H7 (cell line): ENCODE measurements around the gene FAM3A. TPM values are rescaled to one million over a fixed set of nuclear protein-coding genes. Genes with fewer than 3 reads are reported as not detected.

Experiments used
- DNase-seq: peaks from one replicate; pipeline ENCODE4 v3.0.0; 2012
- H3K27me3 ChIP-seq: 2 replicates; pipeline ENCODE4 v1.6.0; 2011; ENCODE audit warnings: mild to moderate bottlenecking, low read length; ENCODE audit not compliant: control insufficient read depth, insufficient read depth
- H3K36me3 ChIP-seq: replicated peaks from 2 replicates; pipeline ENCODE4 v1.5.1; 2011; ENCODE audit warnings: low read length; ENCODE audit not compliant: control insufficient read depth, insufficient read depth
- H3K4me3 ChIP-seq: 2 replicates; pipeline ENCODE4 v1.5.1; 2011; ENCODE audit warnings: low read depth, mild to moderate bottlenecking, control low read depth, low read length, moderate library complexity; ENCODE audit not compliant: insufficient read depth
- total RNA-seq: library from RNA; depleted of rRNA; stranded (reverse); fragments of >200 nt; shearing (Covaris generic); gene quantifications from 2 replicates; pipeline ENCODE4 v1.2.3, GENCODE V29; 2014

Gene FAM3A
- total RNA-seq, 1 experiment from 2014 or later: 42.5 TPM

DNA sequence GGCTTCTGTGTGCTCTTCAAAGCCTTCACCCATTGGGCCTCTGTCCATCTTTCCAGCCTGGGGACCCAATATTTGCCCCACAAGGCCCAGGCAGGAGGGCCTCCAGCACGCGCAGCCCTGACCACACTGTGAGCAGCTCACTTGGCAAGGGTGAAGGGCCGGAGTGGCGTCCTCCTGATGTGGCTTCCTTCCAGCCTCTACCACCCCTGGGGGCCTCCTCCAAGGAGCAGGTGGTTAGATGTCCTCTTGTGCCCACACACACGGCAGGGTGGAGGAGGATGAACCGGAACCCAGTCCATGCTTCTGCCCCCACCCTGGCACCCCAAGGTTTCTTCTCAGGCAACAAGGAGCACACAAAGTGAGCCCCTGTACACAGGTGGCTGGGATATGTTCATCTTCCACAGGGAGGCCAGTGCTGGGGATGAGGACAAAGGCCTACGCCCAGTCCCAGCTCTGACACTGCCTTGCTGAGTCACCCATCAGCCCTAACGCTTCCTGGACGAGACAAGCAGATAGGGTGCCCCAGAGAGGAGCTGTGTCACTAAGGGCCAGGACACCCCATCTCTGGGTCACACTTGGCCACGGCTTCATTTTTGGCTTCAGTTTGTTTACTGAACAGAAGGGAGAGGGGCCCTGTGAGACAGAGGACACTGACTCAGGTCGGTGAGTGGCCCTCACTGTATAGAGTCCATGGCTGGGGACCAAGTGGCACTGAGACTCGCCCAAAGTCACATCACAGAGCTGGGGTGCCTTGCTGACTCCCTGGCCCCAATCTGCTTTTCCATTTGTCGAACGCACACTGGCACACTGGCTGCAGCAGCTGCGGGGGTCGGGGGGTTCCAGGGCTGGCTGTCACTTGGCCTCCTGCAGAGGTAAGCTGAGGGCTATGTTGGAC lies 31.5 kb downstream of the FAM3A start:
- Histone ChIP-seq H3K27me3 (no peaks in the 10 kb centered on the region), H3K36me3 (peaks cover 2% of the 10 kb centered on the region; the same call in 1 of the 2 replicates), H3K4me3 (no peak overlapping the region)
- DNase-seq: no peak

DNA sequence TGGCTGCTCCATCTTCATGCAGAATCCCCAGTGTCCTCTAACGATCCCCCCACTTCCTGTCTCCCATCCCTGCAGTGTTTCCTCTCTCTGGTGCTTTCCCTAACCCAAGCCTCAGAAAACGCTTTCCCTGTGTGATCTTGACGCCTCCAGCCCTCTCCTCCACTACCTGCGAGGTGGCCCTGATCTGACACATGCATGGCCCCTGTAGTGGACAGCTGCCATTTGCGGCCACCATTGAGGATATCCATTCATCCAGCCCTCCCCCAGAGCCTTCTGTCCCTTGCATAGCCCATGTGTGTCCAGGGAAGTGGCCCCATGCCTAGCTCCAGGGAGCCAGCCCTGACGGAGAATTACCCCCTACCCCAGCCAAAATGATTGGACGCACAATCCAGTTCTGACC lies 32.7 kb downstream of the FAM3A start:
- DNase-seq: no peak
- H3K36me3 ChIP-seq: peaks cover 2% of the 10 kb centered on the region; the same call in 1 of the 2 replicates

GRCh38 chrX:154482786-154483185 lies 33.2 kb downstream of the FAM3A start:
- no peaks in the 10 kb centered on the region for H3K27me3 ChIP-seq
- peaks cover 2% of the 10 kb centered on the region; the same call in 1 of the 2 replicates for H3K36me3 ChIP-seq
- no peak for DNase-seq
- no peak overlapping the region for H3K4me3 ChIP-seq

More for the DNA sequence above, 32.7 kb downstream of the FAM3A start:
- Histone ChIP-seq H3K4me3 (no peak overlapping the region), H3K27me3 (no peaks in the 10 kb centered on the region)

DNA sequence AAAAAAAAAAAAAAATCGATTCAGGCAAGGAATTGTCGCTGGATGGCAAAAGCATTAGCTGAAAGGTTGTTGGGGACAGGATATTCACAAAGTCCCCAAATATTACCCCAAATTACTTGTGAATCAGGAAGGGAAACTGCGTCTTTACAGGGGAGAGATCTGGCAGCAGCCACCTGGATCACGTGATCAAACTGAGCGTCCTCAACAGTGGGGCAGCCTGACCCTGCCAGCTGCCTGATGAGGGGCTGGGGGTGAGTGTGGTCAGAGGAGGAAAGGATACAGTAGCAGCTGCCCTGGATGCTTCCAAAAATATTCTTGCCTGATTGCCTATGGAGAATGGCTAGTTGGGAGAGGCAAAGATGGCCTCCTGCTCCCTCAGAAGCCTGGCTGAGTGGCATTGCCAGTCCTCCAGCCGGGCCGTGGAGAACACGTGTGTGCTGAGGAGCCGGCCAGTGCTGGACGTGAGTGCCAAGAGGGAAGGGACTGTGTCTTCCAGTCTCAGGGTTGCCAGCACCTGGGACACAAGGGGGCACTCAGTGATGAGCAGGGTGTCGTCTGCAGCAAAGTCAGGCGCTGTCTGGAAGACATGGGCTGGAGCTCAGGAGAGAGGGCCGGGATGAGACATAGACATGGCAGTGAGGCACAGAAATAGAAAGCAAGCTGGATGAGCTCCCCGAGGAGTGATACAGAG lies 34.0 kb downstream of the FAM3A start:
- H3K36me3 ChIP-seq: peaks cover 2% of the 10 kb centered on the region; the same call in 1 of the 2 replicates
- H3K27me3 ChIP-seq: no peaks in the 10 kb centered on the region
- no peak overlapping the region for H3K4me3 ChIP-seq
- no peak for DNase-seq

DNA sequence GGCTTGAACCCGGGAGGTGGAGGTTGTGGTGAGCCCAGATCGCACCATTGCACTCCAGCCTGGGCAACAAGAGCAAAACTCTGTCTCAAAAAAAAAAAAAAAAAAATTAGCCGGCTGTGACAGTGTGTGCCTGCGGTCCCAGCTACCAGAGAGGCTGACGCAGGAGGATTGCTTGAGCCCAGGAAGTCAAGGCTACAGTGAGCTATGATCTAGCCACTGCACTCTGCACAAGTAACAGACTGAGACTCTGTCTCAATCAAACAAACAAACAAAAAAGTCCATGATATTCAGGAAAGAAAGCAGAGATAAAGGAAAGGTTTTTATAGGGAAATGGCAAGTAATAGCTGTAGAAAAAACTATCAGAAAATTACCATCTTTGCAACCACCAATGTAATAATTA lies 34.8 kb downstream of the FAM3A start:
- no peak for DNase-seq
- H3K4me3 ChIP-seq: no peak overlapping the region
- peaks cover 2% of the 10 kb centered on the region; the same call in 1 of the 2 replicates for H3K36me3 ChIP-seq
- no peaks in the 10 kb centered on the region for H3K27me3 ChIP-seq

GRCh38 chrX:154478728-154479622 lies 37.1 kb downstream of the FAM3A start, which contains the start of gene LAGE3:
Gene LAGE3, minus strand, starts transcription at chrX:154479281. Its CDS starts 366 bp downstream, at chrX:154478915.
- no peaks in the 10 kb centered on the region for H3K27me3 ChIP-seq
- H3K4me3 ChIP-seq: peak within 1 kb of the TSS; percentile 53
- no peaks in the 10 kb centered on the region for H3K36me3 ChIP-seq
- DNase-seq: peak; percentile 97

DNA sequence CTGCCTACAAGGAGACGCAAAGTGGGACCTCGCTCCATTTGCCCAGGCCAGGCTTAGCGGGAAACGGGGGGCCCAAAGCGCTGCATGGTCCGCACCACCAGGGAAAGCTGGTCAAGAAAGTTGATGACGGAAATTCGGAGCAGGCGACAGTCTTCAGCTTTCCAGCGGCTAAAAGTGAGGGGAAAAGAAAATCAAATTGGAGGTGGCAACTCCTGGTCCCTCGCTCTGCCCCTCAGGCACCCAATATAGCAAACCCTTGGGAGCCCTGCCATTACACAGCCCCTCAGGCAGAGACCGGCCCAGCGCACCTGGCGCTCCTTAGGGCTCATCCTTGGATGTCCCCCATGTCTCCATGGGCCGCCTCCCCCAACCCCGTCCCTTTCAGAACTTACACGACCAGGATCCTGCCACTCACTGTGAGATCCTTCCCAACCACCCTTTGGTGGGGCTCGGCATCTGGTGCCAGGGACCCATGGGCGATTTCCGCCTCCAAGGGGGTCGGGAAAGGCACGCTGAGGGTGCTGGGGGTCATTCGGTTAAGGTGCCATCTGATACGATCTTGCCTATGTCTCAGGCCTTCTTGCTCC lies 38.0 kb downstream of the FAM3A start:
- Histone ChIP-seq H3K36me3 (no peaks in the 10 kb centered on the region), H3K4me3 (peak overlapping the region; percentile 53), H3K27me3 (no peaks in the 10 kb centered on the region)
- peak; percentile 58 for DNase-seq

- H3K27me3 ChIP-seq: no peaks in the 10 kb centered on the region
- DNase-seq: no peak
- H3K36me3 ChIP-seq: no peaks in the 10 kb centered on the region
- no peak overlapping the region for H3K4me3 ChIP-seq
Observed at GRCh38 chrX:154476821-154477220, 39.2 kb downstream of the FAM3A start.

GRCh38 chrX:154473683-154474082 lies 42.3 kb downstream of the FAM3A start:
- Histone ChIP-seq H3K27me3 (no peaks in the 10 kb centered on the region), H3K36me3 (no peaks in the 10 kb centered on the region; the same call in 1 of the 2 replicates), H3K4me3 (no peak overlapping the region)
- no peak for DNase-seq

DNA sequence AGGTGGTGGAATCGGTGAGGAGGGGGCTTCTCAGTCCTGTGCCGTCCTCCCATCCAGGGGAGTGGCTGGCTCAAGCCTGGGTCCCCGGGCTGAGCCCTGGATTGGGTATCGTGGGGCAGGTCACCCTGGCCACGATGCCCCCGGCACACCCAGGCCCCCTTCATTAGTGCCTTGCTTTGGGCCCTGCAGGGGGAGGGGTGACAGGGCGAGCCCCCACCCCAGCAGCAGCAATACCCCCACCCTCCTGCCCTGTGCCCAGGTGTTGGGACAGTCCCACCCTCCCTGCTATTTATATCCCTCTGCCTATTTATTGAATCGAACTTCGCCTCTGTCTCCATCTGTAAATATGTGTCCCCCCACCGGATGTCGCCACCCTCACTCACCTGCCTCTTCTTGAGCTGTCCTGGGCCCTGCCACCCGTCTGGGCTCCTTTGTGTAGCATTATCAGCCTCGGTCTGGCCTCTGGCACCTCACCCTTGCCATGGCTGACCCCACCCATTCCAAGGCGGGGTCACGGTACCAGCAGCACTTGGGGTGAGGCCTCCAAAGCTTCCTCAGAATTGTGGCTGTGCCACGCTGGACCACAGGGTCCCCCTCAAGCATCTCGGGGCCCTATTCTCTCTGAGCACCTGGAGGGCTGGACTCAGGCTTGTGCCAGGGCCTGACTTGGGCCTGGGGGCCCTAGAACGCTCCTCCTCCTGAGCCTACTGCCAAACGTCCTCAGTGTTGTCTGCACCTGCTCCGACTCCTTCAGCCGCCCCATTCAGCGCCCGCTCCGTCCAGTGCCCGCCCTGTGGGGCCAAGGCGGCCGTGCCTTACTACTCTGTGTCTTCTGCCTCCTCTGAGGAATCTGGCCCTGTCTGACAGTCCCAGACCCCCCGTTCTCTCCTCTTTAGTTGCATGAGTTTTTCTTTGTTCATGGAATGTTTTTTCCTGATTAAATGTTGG lies 43.1 kb downstream of the FAM3A start:
- DNase-seq: peak; percentile 66
- no peaks in the 10 kb centered on the region; the same call in 1 of the 2 replicates for H3K36me3 ChIP-seq
- H3K4me3 ChIP-seq: no peak overlapping the region
- H3K27me3 ChIP-seq: no peaks in the 10 kb centered on the region

- Histone ChIP-seq H3K4me3 (no peak overlapping the region), H3K27me3 (no peaks in the 10 kb centered on the region), H3K36me3 (no peaks in the 10 kb centered on the region; the same call in 1 of the 2 replicates)
- no peak for DNase-seq
Observed at GRCh38 chrX:154471839-154472684, 44.0 kb downstream of the FAM3A start.

GRCh38 chrX:154470914-154471568 lies 45.0 kb downstream of the FAM3A start:
- DNase-seq: no peak
- H3K4me3 ChIP-seq: no peak overlapping the region
- H3K27me3 ChIP-seq: no peaks in the 10 kb centered on the region
- no peaks in the 10 kb centered on the region; the same call in 1 of the 2 replicates for H3K36me3 ChIP-seq
